Activated T-cell treated with anti-CD3 and anti-CD28 coated beads, Interleukin-2, amount 50 U/mL, for 24 hours (primary cell): ENCODE data around the gene SIGMAR1.
A peak's percentile ranks its signal among the peaks of the same experiment; 100 is the strongest.

Source experiments
- DNase-seq: peaks from one replicate; pipeline ENCODE4 v3.0.0-alpha.2; 2020
- H3K27ac Mint-ChIP-seq: 2 replicates; pipeline ENCODE4 v1.8.0; 2020; ENCODE audit warnings: mild to moderate bottlenecking, mixed read lengths
- H3K27me3 Mint-ChIP-seq: 2 replicates; pipeline ENCODE4 v1.8.0; 2020; ENCODE audit warnings: mixed read lengths
- H3K36me3 Mint-ChIP-seq: 2 replicates; pipeline ENCODE4 v1.8.0; 2020; ENCODE audit warnings: low read depth, mixed read lengths
- H3K4me1 Mint-ChIP-seq: 2 replicates; pipeline ENCODE4 v1.8.0; 2020; ENCODE audit warnings: low read depth, mixed read lengths
- H3K4me3 Mint-ChIP-seq: 2 replicates; pipeline ENCODE4 v1.8.0; 2020; ENCODE audit warnings: mild to moderate bottlenecking, moderate library complexity, mixed read lengths
- H3K9me3 Mint-ChIP-seq: 2 replicates; pipeline ENCODE4 v1.8.0; 2020; ENCODE audit warnings: mixed read lengths

Gene SIGMAR1

DNA sequence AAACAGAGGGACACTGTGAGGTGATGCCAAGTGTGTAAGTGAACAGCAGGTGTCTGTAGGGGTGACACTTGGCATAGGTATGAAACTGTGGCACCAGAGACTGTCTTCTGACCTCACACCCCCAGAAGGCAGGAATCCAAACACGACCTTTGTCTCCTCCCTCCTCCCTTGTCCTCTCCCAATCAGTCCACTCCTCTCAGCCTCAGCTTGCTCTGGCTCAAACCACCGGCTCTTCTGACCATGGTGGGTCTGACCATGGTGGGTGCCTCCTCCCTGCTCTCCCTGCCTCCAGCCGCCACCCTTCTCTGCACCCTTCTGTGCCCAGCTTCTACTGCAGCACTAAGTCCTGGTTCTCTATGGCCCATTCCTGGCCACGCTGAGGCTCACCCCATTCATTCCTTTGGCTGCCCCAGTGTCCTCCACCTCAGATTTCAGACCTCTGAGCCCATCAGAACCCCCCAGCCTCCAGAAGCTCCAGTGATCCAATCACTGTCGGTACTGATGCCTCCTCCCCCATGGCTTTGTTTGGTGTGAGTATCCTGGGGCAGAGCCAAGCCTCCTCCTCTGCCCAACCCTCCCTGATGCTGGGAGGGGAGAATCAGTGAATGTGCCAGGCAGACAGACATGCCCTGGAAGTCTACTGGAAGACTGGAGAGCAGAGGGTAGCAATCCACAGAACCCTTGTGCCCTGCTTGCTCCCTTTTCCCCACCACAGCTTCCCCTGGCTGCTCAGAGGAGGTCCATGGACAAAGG, 7.0 kb downstream of the SIGMAR1 start:
- peaks cover 17% of the 10 kb centered on the region for H3K36me3 Mint-ChIP-seq
- H3K9me3 Mint-ChIP-seq, result no peaks in the 10 kb centered on the region
- no peak overlapping the region for H3K4me3 Mint-ChIP-seq
- H3K27ac Mint-ChIP-seq, result no peak overlapping the region
- peaks cover 32% of the 10 kb centered on the region for H3K4me1 Mint-ChIP-seq
- DNase-seq, result no peak
- peaks cover 48% of the 10 kb centered on the region for H3K27me3 Mint-ChIP-seq

DNA sequence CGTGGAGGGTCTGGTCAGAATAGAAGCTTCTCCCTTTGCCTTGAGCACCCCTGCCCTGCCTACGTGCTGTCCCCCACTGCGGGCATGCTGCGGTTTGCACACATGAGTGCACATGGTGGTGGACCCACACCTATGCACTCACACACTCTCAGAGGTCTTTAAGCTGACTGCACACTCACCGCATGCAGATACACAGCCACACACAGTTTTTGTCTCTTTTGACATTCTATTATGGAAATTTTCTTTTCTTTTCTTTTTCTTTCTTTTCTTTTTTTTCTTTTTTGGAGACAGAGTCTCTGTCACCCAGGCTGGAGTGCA, 8.1 kb downstream of the SIGMAR1 start:
- Mint-ChIP-seq H3K9me3 (no peaks in the 10 kb centered on the region), H3K27ac (no peak overlapping the region), H3K27me3 (peaks cover 58% of the 10 kb centered on the region), H3K4me1 (peaks cover 21% of the 10 kb centered on the region), H3K36me3 (peaks cover 6% of the 10 kb centered on the region), H3K4me3 (peak overlapping the region; percentile 68)
- no peak for DNase-seq

DNA sequence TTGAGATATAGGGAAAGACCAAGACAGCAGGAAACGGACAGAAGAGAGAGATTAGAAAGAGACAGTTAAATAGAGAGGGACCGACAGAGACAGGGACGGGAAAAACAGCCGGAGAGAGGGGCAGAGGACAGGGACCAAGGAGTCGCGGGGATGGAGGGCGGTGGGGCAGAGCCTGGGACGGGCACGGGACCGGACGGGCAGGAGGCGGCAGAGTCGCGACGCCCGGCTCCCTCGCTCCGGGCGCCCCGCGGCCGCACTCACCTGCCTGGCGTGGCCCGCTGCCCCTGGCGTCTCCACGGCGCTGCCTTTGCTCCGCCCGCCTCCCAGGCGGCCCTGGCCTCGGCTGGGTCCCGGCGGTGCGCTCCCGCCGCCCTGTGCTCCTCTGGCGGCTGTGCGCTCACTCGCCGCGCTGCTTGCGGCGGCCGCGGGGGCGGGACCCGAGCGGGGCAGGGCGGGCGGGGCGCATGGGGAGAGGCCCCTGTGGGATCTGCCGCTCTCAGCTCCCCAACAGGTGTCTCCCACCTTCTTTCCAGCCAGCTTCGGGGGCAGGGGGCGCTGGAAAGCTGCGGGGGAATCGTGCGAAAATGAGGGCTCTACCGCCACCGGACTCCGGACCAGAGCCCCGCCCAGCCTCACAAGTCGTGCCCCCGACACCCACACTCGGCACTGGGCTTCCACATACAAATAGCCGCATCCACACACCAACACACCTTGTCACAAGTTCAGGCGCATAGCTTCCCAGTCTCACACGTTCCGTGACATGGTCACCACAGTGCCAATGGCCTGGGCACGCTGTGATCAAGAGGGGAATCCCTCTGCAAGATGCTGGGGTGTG, 8.7 kb downstream of the SIGMAR1 start, which contains the start of gene ARID3C:
ARID3C (minus strand) TSS at position 411 of the 835 bp plus-strand sequence. CDS start 1,052 bp downstream, outside the sequence.
- DNase-seq, result peak; percentile 68
- H3K27ac Mint-ChIP-seq, result no peak within 1 kb of the TSS

DNA sequence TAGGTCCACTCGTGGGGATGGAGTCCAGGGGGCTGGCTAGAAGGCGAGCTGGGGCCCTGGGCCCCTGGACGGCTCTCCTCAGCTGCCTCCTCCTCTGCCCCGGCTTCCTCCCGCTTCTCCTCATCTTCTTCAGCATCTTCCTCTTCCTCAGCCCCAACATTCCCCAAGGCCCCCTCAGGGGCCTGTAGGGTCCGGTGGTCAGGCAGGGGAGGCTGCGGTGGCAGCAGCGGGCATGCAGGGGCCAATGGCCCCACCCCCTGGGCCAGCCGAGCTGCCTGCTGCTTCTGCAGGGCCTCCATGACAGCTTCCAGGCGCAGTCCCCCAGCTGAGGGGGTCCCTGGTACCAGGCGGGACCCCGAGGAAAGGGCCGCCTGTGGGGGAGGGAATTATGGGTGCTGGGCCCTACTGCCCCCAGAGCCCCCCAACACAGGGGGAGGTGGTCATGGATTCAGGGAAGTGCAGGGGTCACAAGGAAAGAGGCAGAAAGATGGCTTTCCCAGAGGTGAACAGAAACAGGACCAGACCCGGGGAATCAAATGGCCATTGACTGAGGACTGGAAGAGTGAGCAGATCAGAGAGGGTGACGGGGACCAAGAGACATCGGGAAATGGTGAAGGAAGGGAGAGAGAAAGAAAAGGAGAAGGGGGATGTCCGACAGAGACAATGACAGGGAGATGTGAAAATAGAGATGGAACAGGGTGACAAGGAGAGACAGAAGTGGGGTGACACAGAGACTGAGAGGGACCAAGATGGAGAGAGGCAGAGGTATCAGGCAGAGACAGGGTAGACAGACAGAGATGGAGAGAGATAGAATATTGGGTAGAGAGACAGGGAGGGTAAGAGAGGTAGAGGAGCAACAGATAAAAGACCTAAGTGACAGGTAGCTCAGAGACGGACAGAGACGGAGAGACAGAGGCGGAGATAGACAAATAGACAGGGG, 9.6 kb downstream of the SIGMAR1 start:
- Mint-ChIP-seq H3K36me3 (no peaks in the 10 kb centered on the region), H3K4me3 (peak overlapping the region; percentile 57), H3K27me3 (peaks cover 70% of the 10 kb centered on the region), H3K9me3 (no peaks in the 10 kb centered on the region), H3K27ac (no peak overlapping the region), H3K4me1 (peaks cover 22% of the 10 kb centered on the region)
- no peak for DNase-seq

More for the DNA sequence above, 8.7 kb downstream of the SIGMAR1 start, which contains the start of gene ARID3C:
- Mint-ChIP-seq H3K4me3 (peak within 1 kb of the TSS; percentile 68), H3K9me3 (no peaks in the 10 kb centered on the region), H3K27me3 (peaks cover 63% of the 10 kb centered on the region), H3K4me1 (peaks cover 19% of the 10 kb centered on the region), H3K36me3 (no peaks in the 10 kb centered on the region)

DNA sequence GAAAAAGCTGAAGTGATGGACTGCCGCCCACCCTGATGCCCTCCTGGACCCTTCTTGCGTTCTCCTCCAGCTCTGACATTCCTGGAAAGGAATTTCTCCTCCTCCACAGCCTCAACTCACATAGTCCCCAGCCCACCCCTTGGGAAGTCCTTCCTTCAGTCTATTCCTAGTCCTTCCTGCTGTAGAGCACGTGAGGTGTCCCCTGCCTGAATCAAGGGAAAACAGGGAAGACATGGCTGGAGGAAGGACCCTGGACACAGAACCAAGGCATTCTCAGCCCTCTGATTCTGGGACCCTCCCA, 12.5 kb downstream of the SIGMAR1 start:
- Mint-ChIP-seq H3K27ac (no peak overlapping the region), H3K36me3 (peaks cover 2% of the 10 kb centered on the region), H3K27me3 (peaks cover 78% of the 10 kb centered on the region), H3K4me1 (peaks cover 32% of the 10 kb centered on the region), H3K9me3 (no peaks in the 10 kb centered on the region), H3K4me3 (no peak overlapping the region)
- no peak for DNase-seq

DNA sequence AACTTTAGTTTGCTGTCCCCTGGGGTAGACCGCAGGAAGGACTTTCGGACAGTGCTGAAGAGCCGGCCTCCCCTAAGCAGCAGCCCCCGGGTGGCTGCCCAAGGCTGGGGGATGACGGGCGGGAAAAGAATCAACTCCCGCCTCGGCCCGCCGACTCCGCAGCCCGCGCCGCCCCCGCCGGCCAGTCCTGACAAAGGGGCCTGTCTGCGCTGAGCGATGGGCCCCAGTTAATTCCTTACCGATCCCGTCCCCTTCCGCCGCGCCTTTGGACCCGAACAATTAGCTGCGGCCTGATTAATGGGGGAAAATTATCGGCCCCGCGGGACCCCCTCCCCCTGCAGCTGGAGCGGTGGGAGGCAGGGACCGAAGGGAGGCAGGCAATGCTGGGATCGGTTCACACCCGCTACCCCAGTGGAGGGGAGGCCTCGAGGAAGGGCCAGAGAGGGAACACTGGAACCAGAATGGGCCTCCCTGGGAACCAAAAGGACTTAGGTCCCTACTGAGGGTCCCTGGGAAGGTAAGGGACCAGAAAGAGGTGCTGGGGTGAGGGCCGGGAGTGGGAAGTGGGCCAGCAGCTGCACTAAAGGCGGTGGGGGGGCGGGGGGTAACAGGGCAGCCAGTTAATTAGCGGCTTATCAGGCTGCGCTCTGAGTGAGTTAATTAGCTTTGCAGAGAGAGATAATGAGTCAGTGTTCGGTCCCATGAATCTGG, 13.0 kb downstream of the SIGMAR1 start:
- Mint-ChIP-seq H3K27ac (no peak overlapping the region), H3K27me3 (peaks cover 72% of the 10 kb centered on the region), H3K9me3 (no peaks in the 10 kb centered on the region), H3K36me3 (peaks cover 6% of the 10 kb centered on the region), H3K4me1 (peaks cover 36% of the 10 kb centered on the region), H3K4me3 (no peak overlapping the region)
- no peak for DNase-seq

DNA sequence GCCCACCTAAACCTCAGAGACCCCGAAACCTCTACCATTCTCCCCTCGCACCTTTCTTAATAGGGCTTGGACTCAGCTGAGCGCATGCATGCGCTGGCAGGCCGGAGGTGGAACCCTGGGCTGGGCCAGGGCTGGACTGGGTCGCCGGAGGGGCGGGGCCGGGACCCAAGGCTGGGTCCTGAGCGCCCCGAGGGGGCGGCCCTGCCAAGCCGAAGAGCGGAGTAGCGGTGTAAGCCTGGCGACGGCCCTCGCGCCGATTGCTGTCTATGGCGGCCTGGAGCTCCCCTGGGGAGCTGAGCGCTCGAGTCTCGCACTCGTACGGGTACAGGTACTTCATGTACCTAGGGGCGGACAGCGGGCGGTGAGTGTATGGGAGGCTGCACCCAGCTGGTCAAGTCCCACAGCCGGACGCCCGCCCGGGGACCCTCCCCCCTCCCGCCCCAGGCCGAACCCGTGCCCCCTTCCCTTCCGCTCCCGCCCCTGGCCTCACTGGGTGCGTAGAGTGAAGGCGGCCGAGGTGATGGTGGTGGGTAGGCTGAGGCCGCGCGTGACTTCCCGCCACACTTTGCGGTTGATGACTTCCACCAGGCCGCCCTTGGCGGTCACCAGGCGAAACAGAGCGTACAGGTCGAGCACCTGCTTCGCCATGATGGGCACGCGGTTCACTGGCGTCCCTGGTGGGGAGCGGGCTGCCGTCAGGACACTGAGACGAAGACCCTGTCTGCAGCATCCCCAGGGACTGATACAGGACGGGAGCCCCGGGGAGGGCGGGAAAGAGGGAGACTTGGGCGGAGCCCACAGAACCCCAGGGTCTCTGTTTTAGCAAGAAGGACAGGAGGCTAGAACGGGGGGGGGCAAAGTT, 14.0 kb downstream of the SIGMAR1 start:
- H3K27me3 Mint-ChIP-seq, result peaks cover 65% of the 10 kb centered on the region
- peaks cover 6% of the 10 kb centered on the region for H3K36me3 Mint-ChIP-seq
- no peaks in the 10 kb centered on the region for H3K9me3 Mint-ChIP-seq
- H3K27ac Mint-ChIP-seq, result no peak overlapping the region
- peaks cover 37% of the 10 kb centered on the region for H3K4me1 Mint-ChIP-seq
- no peak for DNase-seq
- H3K4me3 Mint-ChIP-seq, result peak overlapping the region; percentile 30

DNA sequence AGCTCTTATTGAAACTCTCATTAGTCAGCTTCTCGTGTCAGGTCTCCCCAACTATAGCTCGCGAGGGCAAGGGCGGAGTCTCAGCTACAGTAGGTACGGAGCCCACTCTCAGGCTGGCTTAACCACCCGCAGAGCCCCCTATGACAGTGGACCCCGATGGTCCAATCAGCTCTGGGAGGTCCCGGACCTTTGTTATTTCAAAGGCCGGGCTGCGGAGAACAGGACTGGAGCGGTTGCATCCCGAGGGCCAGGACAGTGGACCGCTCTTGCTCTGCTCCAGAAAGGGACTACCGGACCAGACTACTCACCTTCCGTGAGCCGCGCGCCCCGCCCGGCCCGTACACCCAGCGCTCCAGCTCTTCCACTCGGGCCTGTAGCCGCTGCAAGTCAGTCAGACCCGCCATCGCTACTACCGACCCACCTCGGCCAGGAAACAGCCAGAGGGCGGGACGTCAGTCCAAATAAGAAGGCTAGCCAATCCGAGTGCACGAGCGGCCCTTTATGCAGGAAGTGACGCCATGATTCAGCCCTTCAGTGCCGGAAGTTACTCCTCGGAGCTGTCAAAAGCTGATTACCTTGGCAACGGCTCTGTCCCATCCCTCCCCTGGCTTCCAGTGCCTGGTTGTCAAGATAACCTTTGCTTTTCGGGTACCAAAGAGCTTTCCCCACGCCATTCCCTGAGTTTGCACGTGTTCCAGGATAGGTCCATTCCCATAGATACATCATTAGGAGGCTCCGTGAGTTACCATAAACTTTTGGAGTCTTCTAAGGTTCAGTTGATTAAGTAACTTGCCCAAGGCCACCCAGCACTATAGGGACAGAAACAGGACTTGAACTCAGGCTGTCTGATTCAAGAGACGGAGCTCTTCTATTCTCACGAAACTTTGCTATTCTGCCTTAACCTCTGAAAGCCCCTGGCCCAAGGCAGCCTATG, 17.3 kb downstream of the SIGMAR1 start, which contains the start of gene DCTN3:
DCTN3 (minus strand) TSS at position 435 of the 934 bp plus-strand sequence; CDS start at position 404, 31 bp downstream.
- Mint-ChIP-seq H3K9me3 (no peaks in the 10 kb centered on the region), H3K4me1 (peaks cover 30% of the 10 kb centered on the region), H3K36me3 (peaks cover 35% of the 10 kb centered on the region), H3K27ac (peak within 1 kb of the TSS; percentile 85), H3K27me3 (peaks cover 32% of the 10 kb centered on the region), H3K4me3 (peak within 1 kb of the TSS; percentile 94)
- peak; percentile 87 for DNase-seq

DNA sequence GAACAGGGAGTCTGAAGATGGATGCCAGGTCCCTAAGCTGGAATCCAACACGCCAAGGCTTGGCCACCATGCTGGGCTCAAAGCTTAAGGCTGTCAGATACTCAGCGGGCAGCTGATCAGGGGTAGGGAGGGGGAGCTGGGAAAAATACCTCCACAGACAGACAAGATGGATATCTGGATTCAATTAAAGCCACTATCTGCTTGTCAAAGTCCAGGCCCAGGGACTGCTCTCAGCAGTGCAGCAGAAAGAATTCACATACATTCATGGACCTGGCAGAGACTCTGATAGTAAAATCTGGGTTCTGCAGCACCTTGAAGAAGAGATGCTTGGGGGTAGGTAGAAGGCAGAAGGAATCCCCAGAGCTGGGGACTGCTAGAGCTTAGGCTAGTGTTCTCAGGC, 22.5 kb downstream of the SIGMAR1 start:
- DNase-seq, result no peak
- H3K9me3 Mint-ChIP-seq, result no peaks in the 10 kb centered on the region
- H3K36me3 Mint-ChIP-seq, result peaks cover 61% of the 10 kb centered on the region
- H3K27ac Mint-ChIP-seq, result no peak overlapping the region
- peaks cover 32% of the 10 kb centered on the region for H3K4me1 Mint-ChIP-seq
- H3K4me3 Mint-ChIP-seq, result no peak overlapping the region
- H3K27me3 Mint-ChIP-seq, result no peaks in the 10 kb centered on the region

DNA sequence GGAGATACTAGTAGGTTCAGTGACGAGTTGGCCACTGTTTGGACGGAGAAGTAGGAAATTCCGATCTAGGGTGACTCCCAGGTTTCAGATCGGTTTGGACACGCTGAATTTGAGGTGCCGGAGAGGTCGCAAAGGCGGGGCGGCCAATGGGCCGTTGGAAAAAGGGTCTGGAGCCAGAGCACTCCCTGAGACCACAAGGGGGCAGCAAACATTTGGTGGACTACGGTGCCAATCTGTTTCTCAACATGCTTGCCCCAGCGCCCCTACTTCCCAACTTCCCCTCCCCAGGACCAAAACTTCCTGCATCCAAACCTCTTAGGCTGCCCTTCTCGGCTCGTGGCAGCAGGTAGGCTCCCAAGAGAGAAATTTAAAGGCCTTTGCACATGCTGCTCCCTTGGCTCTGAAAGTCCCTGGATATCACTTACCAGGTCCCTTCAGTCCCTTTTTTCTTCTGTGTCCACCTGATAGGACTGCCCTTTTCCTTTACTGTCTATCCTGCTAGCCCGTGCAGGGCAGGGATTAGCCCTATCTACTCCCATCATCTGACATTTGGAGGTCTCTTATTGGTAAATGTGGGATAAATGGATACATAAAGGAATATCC, 24.7 kb downstream of the SIGMAR1 start:
- no peaks in the 10 kb centered on the region for H3K9me3 Mint-ChIP-seq
- DNase-seq, result peak; percentile 77

DNA sequence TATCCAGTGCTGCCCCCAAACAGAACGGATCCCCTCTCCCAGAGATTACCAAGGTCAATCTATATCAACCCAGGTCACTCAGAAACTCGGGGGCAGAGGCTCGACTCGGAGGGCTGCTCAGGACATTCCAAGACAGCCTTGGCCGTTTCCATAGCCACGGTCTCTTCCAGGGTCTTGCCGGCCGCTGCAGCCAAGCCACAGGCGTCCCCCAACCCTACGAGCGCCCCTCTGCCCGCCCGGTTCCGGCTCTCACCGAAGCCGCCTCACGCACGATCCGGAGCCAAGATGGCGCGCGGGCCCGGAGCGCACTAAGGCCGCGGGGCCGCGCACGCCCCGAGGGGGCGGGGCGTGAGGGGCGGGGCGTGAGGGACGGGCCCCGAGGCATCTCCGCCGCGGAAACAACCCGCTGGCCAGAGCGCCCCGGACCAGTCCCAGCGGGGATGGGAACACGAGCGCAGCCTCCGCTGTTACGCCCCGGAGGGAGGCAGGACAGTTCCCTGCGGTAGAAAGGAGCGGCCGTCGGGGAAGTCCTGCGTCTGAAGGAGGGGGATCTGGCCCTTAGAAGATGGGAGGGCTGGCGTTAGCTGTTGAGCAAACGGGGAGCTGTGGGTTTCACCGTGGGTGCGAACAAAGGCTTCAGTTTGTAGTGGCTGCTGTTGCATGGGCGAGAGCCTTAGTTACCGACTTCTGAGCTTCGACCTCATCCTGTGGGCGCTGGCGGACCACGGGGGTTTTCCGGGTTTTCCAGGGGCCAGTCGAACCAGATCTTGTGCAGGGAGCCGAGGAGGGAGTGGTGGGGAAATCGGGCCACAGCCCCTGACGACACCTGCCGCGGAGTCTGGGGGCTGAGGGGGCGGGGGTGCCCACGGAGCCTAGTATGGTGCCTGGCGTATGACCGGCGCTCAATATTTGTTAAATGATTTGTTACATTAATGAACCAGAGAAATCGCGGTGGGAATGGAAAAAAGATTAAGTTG, 25.5 kb downstream of the SIGMAR1 start, which contains the start of gene RPP25L:
RPP25L (minus strand) TSS at position 287 of the 977 bp plus-strand sequence. CDS start 801 bp downstream, outside the sequence.
- H3K36me3 Mint-ChIP-seq, result peaks cover 51% of the 10 kb centered on the region
- no peaks in the 10 kb centered on the region for H3K9me3 Mint-ChIP-seq
- peak; percentile 92 for DNase-seq
- H3K27ac Mint-ChIP-seq, result peak within 1 kb of the TSS; percentile 95
- H3K4me3 Mint-ChIP-seq, result peak within 1 kb of the TSS; percentile 90
- H3K27me3 Mint-ChIP-seq, result no peaks in the 10 kb centered on the region
- peaks cover 23% of the 10 kb centered on the region for H3K4me1 Mint-ChIP-seq

More for the DNA sequence above, 24.7 kb downstream of the SIGMAR1 start:
- Mint-ChIP-seq H3K4me3 (peak overlapping the region; percentile 90), H3K27ac (peak overlapping the region; percentile 95), H3K27me3 (no peaks in the 10 kb centered on the region), H3K36me3 (peaks cover 57% of the 10 kb centered on the region), H3K4me1 (peaks cover 23% of the 10 kb centered on the region)
